HG02798 (cell line): ENCODE data around the gene PIK3R6.

ENCODE experiments used
- ATAC-seq: cut with Tn5 transposase; IDR thresholded peaks from one replicate; pipeline ENCODE4 v1.9.1; 2021; ENCODE audit warnings: mild to moderate bottlenecking; ENCODE audit not compliant: unreplicated experiment, poor library complexity

Gene PIK3R6

DNA sequence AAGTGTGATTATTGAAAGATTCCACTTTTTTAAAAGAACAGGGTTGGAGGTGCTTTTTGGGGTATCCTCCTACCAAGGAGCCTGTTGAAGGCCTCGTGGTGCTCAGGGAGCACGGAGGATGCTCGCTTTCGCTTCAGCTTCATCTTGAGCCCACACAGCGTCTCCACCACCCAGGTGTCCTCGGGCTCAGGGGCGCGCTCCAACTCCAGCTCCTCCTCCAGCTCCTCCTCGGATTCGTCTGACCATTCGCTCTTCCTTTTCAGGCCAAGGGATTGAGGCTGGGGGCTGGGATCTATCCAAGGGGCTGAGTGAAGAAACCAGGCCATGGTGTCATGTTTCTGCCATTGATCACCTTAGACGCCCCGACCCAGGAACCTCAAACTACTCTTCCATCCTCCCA lies 110.3 kb downstream of the PIK3R6 start:
- ATAC-seq, result no peak

DNA sequence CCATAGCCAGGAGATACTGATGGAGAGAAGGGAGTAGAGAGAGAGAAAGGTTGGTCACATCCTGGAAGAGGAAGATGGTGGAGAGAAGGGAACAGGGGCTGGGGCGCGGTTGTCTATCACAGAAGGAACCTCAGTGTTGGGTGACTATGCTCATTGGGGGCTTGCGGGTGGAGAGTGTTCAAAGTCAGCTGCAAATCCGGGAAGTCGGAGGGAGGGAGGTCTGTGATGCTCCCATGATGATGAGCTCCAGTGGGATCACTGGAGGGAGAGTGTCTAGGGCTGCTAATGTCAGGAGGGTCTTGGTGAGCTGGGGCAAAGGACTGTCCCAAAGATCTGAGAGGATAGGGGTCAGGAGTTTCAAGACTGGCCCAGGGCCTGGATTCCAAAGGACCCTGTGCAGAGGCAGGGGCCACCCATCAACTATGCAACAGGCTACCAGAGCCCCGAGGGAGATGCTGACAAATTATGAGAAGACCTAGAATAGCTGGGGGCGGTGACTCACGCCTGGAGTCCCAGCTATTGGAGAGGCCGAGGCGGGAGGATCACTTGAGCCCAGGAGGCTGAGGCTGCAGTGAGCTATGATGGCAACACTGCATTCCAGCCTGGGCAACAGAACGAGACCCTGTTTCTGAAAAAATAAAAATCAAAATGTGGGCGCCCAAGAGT lies 111.8 kb downstream of the PIK3R6 start:
- ATAC-seq, result no peak

GRCh38 chr17:8754890-8755289 lies 112.6 kb downstream of the PIK3R6 start:
- ATAC-seq, result no peak

DNA sequence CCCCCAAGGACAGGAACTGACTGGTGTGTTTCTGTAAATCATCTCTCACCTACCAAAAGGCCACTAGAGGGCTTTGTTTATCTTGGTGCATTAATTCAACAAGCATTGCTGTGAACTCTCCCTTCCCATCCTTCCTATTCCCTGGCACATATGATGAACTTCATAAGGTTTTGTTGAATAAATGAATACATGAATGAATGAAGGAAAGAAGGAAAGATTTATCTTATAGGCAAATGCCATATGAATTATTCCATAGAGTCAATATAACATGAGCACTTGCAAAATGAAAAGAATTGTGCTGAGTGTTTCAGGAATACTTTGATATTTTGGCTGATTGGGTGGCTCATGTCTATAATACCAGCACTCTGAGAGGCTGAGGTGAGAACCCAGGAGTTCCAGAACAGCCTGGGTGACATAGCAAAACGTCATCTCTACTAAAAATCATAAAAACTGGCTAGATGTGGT lies 113.5 kb downstream of the PIK3R6 start:
- no peak for ATAC-seq

- ATAC-seq, result no peak
These were observed 114.1 kb downstream of the PIK3R6 start for GRCh38 chr17:8753136-8753975.
